Forelimb muscle (tissue), 1 donor: Measurements from ENCODE around the gene GRK2. TPM values are rescaled to one million over a fixed set of nuclear protein-coding genes. Genes with fewer than 3 reads are reported as not detected.

Source experiments
- DNase-seq: peaks from one replicate; pipeline ENCODE4 v3.0.0-alpha.2; 2013; ENCODE audit warnings: low read depth
- polyA plus RNA-seq: library from polyadenylated mRNA; unstranded; fragments of 120-200 nt; gene quantifications from one replicate; pipeline ENCODE4 v1.2.1, GENCODE V29; 2013; ENCODE audit not compliant: insufficient read length

GRK2 gene
- polyA plus RNA-seq, 1 donor, result 45.9 TPM

DNA sequence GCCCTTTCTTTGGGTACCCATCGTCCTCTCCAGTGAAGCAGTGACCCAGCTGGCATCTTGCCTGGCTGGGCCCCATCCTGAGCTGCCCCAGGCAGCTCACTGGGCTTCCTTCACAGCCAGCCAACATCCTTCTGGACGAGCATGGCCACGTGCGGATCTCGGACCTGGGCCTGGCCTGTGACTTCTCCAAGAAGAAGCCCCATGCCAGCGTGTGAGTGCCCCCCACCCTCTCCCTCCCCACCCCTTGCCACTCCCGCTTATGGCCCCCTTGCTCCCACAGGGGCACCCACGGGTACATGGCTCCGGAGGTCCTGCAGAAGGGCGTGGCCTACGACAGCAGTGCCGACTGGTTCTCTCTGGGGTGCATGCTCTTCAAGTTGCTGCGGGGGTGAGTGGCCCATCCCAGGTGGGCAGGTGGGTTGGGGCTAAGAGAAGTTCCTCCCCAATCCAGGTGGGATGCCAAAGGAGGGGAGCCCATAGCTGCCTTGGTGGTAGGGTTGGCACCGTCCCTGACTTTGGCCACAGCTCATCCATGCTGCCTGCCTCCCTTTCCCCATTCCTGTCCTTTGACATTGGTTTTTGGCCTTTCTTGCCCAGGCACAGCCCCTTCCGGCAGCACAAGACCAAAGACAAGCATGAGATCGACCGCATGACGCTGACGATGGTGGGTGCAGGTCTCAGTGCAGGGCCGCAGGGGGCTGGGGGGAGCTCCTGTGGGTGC, 16.0 kb downstream of the GRK2 start:
- DNase-seq, result no peak

DNA sequence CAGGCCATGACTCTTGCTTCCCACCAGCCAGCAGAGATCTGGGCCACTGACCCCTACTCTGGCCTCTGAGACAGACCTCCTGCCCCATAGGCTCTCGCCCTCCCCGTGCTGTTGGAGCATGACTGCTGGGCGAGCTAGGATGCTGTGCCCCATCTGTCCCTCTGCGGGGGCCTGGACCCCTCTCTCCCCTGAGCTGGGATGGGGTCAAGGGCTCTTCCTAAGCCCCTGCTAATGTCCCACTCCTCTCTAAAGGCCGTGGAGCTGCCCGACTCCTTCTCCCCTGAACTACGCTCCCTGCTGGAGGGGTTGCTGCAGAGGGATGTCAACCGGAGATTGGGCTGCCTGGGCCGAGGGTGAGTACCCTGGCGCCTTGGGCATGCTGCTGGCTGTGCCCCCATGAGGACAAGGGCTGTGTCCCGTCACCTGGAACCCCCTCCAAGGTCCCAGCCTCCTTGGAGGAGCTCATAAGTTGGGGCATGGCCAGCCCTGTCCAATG, 16.7 kb downstream of the GRK2 start:
- no peak for DNase-seq

DNA sequence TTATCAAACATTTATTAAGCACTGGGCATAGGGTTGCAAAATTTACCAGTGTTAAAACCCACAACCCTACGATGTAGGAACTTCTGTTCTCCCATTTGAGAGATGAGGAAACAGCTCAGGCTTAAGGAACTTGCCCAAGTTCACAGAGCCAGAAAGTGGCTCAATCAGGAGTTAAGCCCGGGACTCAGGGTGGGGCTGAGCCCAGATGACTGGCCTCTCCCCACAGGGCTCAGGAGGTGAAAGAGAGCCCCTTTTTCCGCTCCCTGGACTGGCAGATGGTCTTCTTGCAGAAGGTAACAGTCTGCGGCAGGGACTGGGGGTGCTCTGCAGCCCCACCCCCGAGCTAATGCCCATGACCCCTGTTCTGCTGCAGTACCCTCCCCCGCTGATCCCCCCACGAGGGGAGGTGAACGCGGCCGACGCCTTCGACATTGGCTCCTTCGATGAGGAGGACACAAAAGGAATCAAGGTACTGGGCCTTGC, 17.2 kb downstream of the GRK2 start:
- DNase-seq, result no peak

DNA sequence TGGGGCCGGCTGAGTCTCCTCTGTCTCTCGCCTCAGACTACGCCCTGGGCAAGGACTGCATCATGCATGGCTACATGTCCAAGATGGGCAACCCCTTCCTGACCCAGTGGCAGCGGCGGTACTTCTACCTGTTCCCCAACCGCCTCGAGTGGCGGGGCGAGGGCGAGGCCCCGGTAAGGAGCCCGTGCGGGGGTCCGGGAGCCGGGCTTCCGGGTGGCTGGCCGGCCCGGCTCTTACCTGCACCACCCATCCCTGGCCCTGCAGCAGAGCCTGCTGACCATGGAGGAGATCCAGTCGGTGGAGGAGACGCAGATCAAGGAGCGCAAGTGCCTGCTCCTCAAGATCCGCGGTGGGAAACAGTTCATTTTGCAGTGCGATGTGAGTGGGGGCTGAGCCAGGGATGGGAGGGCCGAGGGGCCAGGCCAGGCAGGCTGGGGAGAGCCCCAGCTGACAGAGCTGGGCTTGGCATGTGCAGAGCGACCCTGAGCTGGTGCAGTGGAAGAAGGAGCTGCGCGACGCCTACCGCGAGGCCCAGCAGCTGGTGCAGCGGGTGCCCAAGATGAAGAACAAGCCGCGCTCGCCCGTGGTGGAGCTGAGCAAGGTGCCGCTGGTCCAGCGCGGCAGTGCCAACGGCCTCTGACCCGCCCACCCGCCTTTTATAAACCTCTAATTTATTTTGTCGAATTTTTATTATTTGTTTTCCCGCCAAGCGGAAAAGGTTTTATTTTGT, 18.7 kb downstream of the GRK2 start:
- no peak for DNase-seq

DNA sequence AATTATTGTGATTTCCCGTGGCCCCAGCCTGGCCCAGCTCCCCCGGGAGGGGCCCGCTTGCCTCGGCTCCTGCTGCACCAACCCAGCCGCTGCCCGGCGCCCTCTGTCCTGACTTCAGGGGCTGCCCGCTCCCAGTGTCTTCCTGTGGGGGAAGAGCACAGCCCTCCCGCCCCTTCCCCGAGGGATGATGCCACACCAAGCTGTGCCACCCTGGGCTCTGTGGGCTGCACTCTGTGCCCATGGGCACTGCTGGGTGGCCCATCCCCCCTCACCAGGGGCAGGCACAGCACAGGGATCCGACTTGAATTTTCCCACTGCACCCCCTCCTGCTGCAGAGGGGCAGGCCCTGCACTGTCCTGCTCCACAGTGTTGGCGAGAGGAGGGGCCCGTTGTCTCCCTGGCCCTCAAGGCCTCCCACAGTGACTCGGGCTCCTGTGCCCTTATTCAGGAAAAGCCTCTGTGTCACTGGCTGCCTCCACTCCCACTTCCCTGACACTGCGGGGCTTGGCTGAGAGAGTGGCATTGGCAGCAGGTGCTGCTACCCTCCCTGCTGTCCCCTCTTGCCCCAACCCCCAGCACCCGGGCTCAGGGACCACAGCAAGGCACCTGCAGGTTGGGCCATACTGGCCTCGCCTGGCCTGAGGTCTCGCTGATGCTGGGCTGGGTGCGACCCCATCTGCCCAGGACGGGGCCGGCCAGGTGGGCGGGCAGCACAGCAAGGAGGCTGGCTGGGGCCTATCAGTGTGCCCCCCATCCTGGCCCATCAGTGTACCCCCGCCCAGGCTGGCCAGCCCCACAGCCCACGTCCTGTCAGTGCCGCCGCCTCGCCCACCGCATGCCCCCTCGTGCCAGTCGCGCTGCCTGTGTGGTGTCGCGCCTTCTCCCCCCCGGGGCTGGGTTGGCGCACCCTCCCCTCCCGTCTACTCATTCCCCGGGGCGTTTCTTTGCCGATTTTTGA, 19.5 kb downstream of the GRK2 start:
- no peak for DNase-seq

DNA sequence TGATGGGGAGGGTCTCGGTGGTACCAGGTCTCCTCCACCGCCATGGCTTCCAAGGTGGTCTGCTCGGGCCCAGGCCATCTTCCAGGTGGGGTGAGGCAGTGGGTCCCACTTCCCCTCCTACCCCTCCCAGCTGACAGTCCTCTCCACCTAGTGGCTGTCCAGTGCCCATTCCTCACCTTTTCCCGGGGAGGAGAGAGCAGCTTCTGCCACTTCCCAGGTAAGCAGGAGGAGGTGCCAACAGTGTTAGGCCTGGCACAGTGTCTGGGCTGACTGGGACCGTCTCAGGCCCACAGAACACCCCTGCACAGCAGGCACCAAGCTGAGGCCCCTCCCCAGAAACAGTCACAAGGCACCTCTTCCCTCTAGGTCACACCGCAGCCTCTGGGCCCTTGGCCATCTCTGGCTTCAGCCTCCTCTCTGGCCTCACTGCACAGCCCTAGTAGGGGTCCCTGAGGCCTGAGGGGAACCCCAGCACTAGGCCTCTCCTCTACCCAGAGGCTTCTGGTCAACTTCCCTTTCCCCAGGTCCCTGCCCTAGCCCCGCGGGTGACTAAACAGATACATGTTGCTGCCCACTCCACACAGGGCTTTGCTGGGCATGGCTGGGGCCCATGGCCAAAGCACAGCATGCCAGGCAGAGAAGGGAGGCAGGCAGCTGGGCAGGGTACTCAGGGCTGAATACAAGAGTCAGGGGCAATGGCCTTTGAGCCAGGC, 20.5 kb downstream of the GRK2 start:
- no peak for DNase-seq

DNA sequence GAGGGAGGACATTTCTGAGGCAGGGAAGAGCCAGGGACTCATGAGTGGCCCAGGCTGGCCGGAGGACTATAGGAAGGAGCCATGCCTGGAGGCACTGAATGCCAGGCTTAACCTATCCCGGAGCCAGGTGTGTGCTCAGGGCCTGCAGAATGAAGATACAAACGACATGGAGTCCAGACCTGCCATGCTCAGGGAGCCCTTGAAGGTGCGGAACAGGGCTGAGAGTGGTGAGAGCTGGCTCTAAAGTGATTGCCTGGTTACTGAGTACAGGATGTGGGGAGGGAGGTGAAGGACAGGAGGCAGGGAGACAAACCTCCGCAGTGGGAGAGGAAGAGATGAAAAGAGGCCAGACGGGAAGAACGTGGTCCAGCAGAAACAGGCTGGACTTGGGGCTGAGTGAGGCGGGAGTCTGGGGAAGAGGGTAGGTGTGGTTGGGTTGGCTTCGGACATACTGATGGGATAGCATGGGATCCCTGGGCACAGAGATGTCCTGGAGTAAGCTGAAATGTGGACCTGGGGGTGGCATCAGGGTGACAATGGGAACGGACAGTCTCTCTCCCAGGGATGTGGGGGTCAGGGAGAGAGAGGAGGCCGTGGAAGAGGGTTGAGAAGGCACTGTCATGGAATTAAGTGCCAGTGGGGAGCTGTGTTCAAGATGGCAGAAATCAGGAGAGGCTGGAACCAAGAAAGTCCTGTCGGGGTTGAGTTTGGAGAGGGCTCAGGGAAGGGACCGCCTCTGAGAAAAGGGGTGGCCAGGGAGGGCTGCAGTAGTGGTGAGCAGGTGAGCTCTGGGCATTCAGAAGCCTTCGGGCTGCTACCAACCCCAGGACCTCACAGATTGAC, 21.3 kb downstream of the GRK2 start:
- no peak for DNase-seq

DNA sequence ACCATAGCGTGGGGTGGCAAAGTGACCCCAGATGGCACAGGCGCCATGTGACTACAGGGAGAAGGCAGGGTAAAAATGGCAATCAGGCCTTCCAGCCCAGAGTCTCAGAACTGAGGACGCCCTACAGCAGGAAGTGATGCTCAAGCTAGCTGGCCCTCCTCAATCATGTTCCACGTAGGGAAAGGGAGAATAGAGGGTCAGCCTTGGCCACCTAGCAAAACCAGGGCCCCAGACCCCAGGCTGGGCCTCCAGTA, 21.9 kb downstream of the GRK2 start:
- DNase-seq, result no peak

DNA sequence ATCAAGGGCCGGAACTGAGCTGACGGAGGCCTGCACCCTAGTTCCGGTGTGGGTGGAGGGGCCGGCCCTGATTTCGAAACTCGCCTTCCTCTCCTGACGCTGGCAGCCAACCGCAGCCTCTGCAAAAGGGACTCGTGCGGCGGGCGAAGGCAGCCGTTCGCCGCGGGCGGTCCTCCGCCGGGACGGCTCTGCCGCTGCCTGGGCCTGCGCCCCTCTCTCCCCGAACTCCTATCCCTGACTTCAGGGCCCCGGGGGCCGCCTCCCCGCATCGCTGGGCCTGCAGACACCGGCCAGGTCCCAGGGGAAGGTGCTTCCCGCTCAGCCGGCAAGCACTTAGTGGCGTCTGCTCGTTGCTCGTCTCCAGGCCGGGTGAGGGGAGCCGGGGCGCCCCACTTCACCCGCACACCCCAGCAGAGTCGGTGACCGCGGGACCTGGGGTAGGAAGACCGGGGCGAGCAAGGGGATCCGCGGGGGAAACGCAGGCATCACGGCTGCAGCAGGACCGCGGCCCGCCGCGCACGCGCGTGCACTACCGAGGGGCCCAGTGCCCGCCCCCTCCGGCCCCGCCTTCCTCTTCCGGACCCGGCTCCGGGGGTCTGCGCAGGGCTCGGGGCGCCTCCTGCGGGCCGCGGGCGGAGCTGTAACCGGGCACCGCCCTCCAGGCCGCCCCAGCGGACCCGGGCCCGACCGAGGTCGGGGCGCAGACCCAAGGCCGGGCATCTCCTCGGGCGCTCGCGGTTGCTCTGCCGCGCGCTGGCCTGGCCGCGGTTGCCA, 22.4 kb downstream of the GRK2 start:
- DNase-seq, result peak; percentile 44

DNA sequence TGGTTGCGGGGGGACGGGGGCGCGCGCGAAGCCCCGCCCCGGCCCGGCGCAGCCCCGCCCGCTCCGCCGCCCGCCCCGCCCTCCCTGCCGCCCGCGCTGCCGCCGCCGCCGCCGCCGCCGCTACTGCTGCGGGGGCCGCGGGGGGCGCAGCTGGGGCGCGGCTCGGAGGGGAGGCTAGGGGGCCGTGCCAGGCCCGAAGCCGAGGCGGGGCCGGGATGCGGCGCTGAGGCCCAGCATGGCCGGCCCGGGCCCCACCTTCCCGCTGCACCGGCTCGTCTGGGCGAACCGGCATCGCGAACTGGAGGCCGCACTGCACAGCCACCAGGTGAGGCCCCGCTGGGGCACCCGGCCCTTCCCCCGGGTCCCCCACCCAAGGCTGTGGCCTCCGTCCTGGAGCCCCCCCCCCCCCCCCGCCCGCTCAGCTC, 23.0 kb downstream of the GRK2 start, which contains the start of gene ANKRD13D:
Gene ANKRD13D, plus strand, starts transcription at position 78 of the 425 bp plus-strand sequence. Its CDS starts 158 bp downstream, at position 236.
- DNase-seq, result no peak

DNA sequence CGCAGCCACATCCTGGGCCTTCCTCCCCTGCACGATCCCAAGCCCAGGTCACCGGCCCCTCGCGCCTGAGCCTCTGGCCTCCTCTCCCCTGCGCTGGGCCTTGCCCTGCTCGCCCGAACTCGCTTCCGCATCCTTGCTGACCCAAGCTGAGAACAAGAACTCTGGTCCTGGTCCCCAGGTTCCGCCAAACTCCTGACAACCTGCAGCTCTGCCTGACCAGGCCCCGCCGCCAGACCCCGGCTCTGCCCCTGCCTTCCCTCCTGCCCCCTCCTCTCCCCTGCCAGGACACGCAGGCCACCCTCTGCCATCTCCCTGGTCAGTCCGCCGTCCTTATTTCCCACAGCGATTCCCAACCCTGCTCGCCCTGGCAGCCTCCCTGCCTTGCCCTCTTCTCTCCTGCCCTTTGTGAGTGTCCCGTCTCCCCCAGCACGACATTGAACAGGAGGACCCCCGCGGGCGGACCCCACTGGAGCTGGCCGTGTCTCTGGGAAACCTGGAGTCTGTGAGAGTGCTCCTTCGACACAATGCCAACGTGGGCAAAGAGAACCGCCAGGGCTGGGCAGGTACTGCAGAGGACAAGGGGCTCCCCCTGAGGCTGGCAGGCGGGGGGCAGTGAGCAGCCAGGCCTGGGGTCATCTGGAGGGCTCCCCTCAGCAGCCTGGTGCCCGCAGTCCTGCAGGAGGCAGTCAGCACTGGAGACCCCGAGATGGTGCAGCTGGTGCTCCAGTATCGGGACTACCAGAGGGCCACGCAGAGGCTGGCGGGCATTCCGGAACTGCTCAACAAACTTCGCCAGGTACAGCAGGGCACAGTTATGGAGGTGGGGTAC, 23.6 kb downstream of the GRK2 start:
- DNase-seq, result no peak

DNA sequence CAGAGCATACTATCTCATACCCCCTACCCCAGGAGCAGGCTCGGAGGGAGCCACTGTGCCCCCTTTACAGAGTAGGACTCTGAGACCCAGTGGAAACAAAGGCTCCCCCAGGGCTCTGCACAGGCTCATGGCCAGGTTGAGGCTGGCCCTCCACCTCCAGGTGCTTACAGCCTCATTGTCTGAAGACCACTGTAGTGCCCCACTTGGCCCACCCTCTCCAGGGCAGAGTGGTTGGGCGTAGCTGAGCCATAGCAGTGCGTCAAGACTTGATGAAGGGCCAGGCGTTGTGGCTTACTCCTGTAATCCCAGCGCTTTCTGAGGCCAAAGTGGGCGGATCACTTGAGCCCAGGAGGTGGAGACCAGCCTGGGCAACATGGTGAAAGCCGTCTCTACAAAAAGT, 24.5 kb downstream of the GRK2 start:
- no peak for DNase-seq

DNA sequence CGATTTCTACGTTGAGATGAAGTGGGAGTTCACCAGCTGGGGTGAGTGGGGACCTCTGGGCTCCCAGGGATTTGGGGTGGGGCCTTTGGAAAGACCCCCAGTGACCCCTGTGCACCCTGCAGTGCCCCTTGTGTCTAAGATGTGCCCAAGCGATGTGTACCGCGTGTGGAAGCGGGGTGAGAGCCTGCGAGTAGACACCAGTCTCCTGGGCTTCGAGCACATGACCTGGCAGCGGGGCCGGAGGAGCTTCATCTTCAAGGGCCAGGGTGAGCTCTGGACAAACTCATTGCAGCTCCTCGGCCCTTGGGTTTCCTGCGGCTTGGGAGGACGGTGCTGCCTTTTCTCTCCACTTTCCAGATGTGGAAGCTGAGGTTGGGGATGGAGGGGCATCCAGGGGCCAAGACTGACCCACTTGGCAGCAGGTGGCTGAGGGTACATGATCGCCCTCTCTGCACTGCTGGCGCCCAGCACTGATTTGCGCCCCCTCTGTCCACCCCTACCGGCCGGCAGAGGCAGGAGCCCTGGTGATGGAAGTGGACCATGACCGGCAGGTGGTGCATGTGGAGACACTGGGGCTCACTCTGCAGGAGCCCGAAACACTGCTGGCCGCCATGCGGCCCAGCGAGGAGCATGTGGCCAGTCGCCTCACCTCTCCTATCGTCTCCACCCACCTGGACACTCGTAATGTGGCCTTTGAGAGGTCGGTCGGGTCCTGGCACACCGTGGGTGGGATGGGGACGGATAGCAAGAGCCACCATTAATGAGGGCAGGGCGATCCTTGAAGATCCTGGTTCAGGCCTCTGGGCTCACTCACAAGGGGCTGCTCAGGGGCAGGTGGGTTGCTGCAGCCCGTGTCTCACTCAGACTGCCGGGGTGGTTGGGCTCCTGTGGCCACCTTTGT, 25.5 kb downstream of the GRK2 start:
- DNase-seq, result no peak

DNA sequence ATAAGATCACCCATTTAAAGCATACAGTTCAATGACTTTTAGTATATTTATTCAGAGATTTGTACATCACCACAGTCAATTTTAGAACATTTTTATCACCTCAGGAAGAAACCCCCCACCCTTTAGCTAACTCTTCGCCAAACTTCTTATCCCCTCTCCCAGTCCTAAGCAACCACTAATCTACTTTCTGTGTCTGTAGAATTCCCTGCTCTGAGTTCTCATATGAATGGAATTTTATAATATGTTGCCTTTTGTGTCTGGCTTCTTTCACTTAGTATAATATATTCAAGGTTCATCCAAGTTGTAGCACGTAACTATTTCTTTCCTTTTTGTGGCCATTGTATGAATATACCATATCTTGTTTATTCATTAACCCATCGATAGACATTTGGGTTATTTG, 26.4 kb downstream of the GRK2 start:
- DNase-seq, result no peak

DNA sequence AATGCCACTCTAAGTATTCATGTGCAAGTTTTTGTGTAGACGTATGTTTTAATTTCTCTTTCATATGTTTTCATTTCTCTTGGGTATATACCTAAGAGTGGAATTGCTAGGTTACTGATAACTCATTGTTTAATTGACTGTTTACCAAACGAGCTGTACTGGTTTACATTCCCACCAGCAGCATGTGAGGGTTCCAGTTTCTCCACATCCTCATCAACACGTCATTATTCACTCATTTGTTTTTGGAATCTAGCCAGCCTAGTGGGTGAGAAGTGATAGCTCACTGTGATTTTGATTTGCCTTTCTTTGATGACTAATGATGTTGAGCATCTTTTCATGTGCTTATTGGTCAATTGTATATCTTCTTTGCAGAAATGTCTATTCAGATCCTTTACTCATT, 26.8 kb downstream of the GRK2 start:
- no peak for DNase-seq

DNA sequence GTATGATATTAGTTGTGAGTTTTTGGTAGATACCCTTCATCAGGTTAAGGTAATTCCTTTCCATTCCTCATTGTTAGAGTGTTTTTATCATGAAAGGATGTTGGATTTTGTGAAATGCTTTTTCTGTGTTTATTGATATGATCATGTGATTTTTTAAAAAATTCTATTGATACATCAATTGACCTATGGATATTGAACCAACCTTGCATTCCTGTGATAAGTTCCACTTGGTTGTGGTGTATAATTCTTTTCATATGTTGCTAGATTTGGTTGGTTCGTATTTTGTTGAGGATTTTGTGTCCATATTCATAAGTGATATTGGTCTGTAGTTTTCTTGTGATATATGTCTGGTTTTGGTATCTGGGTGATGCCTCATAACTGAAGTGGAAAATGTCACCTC, 29.6 kb downstream of the GRK2 start:
- DNase-seq, result no peak

DNA sequence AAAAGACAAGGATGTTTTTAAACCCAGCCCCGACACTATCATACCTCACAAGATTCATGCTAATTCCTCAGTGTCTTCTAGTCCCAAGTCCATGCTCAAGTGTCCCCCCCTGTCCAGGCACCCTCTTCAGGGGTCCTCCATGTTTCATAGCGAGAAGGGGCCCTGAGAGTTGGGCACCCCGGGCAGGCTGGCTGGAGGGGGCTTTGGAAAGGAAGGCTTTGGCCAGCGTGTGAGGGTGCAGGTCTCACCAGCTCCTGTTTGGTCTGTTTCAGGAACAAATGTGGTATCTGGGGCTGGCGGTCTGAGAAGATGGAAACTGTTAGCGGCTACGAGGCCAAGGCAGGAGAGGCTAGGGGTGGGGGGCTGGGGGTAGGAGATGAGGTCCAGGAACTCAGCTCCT, 32.5 kb downstream of the GRK2 start:
- no peak for DNase-seq
